ENCODE results near the gene ETS1.

Gene ETS1

DNA sequence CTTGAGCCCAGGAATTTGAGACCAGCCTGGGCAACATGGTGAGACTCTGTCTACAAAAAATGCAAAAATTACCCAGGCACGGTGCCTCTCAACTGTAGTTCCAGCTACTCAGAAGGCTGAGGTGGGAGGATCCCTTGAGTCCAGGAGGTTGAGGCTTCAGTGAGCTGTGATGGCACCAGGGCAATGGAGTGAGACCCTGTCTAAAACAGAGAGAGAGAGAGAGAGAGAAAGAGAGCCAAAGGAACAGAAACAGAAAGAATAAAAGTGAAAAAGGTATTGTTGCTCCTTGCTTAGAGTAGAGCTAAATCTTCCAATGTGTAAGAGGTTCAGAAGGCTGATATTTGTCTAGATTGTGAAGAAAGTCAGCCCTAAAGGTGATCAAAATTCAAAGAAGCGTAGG lies 8.9 kb upstream of the ETS1 start:
- Histone ChIP-seq H3K4me2 (ENCODE audit: low read length) (no peak overlapping the region), H3K4me1 (ENCODE audit: insufficient read depth, low read length, severe bottlenecking) (peaks cover 8% of the 10 kb centered on the region), H3K9me2 (ENCODE audit: low read depth, low read length) (no peaks in the 10 kb centered on the region), H3K27me3 (ENCODE audit: insufficient read depth, low read length) (no peaks in the 10 kb centered on the region), H3K36me3 (ENCODE audit: insufficient read depth, low read length) (no peaks in the 10 kb centered on the region; the same call in 1 of the 2 replicates), H3K27ac (ENCODE audit: low read depth, low read length, poor library complexity, severe bottlenecking) (no peak overlapping the region), H3K4me3 (ENCODE audit: low read depth, low read length, poor library complexity, severe bottlenecking) (no peak overlapping the region), H3K79me2 (ENCODE audit: insufficient read depth, low read length) (no peaks in the 10 kb centered on the region), H3F3A (ENCODE audit: insufficient read depth, low read length) (no peaks in the 10 kb centered on the region), H3K9me3 (ENCODE audit: low read length) (no peaks in the 10 kb centered on the region), H4K20me1 (ENCODE audit: insufficient read depth, low read length) (no peaks in the 10 kb centered on the region), H2AFZ (ENCODE audit: low read length) (no peak overlapping the region), H3K9ac (ENCODE audit: low read length) (no peak overlapping the region)
- TF ChIP-seq EZH2 (IDR thresholded peaks at IDR 0.05; ENCODE audit: borderline replicate concordance, low read length) (no peak), CTCF (IDR thresholded peaks at IDR 0.05; ENCODE audit: low read length) (no peak)

DNA sequence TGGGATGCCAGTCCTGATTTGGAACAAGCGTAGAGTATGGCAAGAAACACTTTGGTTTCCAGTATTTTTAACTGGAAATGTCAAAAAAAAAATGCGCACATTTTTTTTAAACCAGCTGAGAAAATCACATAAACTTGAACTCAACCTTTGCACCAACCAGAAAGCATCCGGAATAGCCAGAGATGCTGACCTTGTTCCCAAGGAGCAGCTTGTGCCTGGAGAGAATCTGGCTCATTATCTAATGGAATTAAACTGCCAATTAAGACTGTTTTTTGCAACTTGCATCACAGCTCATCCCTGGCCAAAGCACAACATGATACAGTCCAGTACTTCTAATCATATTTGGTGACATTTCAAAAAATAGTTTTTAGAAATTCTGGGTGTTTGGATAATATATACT lies 8.4 kb upstream of the ETS1 start:
- H3K4me2 ChIP-seq (ENCODE audit: low read length), result no peak overlapping the region

GRCh38 chr11:128595221-128595620 lies 7.9 kb upstream of the ETS1 start:
- H3K9ac ChIP-seq (ENCODE audit: low read length), result no peak overlapping the region
- H3K9me2 ChIP-seq (ENCODE audit: low read depth, low read length), result no peaks in the 10 kb centered on the region

More for the DNA sequence above, 8.4 kb upstream of the ETS1 start:
- no peaks in the 10 kb centered on the region for H3K9me2 ChIP-seq (ENCODE audit: low read depth, low read length)
- no peaks in the 10 kb centered on the region for H3K9me3 ChIP-seq (ENCODE audit: low read length)
- no peaks in the 10 kb centered on the region for H3K79me2 ChIP-seq (ENCODE audit: insufficient read depth, low read length)
- H3K4me1 ChIP-seq (ENCODE audit: insufficient read depth, low read length, severe bottlenecking), result peaks cover 8% of the 10 kb centered on the region
- no peak overlapping the region for H3K27ac ChIP-seq (ENCODE audit: low read depth, low read length, poor library complexity, severe bottlenecking)
- H3K27me3 ChIP-seq (ENCODE audit: insufficient read depth, low read length), result no peaks in the 10 kb centered on the region
- no peaks in the 10 kb centered on the region; the same call in 1 of the 2 replicates for H3K36me3 ChIP-seq (ENCODE audit: insufficient read depth, low read length)
- no peaks in the 10 kb centered on the region for H3F3A ChIP-seq (ENCODE audit: insufficient read depth, low read length)
- no peak overlapping the region for H3K4me3 ChIP-seq (ENCODE audit: low read depth, low read length, poor library complexity, severe bottlenecking)
- no peaks in the 10 kb centered on the region for H4K20me1 ChIP-seq (ENCODE audit: insufficient read depth, low read length)
- no peak overlapping the region for H3K9ac ChIP-seq (ENCODE audit: low read length)
- no peak for TF ChIP-seq CTCF (IDR thresholded peaks at IDR 0.05; ENCODE audit: low read length)
- no peak for TF ChIP-seq EZH2 (IDR thresholded peaks at IDR 0.05; ENCODE audit: borderline replicate concordance, low read length)
- H2AFZ ChIP-seq (ENCODE audit: low read length), result no peak overlapping the region

More at GRCh38 chr11:128595221-128595620, 7.9 kb upstream of the ETS1 start:
- Histone ChIP-seq H3K79me2 (ENCODE audit: insufficient read depth, low read length) (no peaks in the 10 kb centered on the region), H3K4me2 (ENCODE audit: low read length) (no peak overlapping the region), H3K27me3 (ENCODE audit: insufficient read depth, low read length) (no peaks in the 10 kb centered on the region), H2AFZ (ENCODE audit: low read length) (no peak overlapping the region), H3F3A (ENCODE audit: insufficient read depth, low read length) (no peaks in the 10 kb centered on the region), H3K27ac (ENCODE audit: low read depth, low read length, poor library complexity, severe bottlenecking) (no peak overlapping the region), H3K9me3 (ENCODE audit: low read length) (no peaks in the 10 kb centered on the region), H3K4me3 (ENCODE audit: low read depth, low read length, poor library complexity, severe bottlenecking) (no peak overlapping the region), H4K20me1 (ENCODE audit: insufficient read depth, low read length) (no peaks in the 10 kb centered on the region), H3K36me3 (ENCODE audit: insufficient read depth, low read length) (no peaks in the 10 kb centered on the region; the same call in 1 of the 2 replicates), H3K4me1 (ENCODE audit: insufficient read depth, low read length, severe bottlenecking) (peaks cover 8% of the 10 kb centered on the region)
- TF ChIP-seq EZH2 (IDR thresholded peaks at IDR 0.05; ENCODE audit: borderline replicate concordance, low read length) (no peak), CTCF (IDR thresholded peaks at IDR 0.05; ENCODE audit: low read length) (no peak)

Data from OCI-LY1 (cell line).